Measurements from ENCODE around the gene UBE2L5.

The UBE2L5 gene

DNA sequence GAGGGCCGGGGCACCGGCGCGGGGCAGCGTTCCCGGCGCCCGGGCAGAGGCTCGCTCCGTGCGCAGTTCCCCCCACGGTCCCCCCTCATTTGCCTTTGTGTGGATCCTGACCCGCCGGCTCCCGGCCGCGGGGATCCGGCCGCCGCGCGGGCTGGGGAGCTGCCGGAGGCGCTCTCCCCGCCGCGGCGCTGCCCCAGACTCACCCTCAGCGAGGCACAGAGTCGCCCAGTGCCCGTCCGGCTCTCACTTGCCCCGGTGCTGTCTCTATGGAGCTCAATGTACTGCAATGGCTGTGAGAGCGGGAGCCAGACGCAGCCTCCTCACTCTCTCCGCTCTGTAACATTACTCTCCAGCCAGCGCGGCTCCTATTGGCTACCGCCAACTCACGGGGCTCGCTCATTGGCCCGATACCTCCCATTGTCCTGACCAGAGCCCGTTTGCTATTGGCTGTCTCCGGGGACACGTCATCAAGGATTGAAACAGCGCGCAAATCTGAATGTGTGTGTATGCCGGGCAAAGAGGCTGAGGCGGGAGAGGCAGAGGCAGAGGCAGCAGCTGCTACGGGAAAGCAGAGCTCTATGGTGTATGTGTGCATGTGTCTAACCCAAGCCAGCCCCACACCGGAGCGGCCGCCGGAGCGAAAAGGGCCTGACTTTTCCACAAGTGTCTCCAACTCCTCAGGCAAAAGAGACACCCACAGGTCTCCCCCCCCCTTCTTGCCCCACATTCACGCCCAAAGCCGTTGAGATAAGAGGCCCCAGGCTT is 43.5 kb downstream of the UBE2L5 start, which contains the start of gene HMGB1:
HMGB1 (minus strand) TSS at position 344 of the 765 bp plus-strand sequence. CDS start 2,256 bp downstream, outside the sequence.
- peak; percentile 81 for FAIRE-seq

DNA sequence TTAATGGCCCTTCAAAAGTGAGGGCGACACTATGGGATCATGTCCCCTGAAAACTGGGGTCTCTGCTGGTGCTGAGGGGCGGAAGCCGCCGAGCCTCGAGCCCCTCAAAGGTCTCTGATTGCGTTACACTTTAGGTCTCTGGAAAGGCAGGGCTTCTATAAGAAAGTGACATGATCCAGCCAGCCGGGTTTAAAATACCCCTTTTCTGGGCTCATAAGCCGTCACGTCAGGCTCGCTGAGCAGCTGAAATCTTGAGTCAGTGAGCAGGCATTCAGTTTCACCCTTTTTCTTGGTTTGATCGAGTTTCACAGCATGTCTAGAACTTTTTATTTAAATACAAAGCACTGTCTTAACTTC is 44.0 kb downstream of the UBE2L5 start:
- DNase-seq (ENCODE audit: insufficient read length, low spot score) (no peak), FAIRE-seq (no peak)

More for the DNA sequence above, 43.5 kb downstream of the UBE2L5 start, which contains the start of gene HMGB1:
- peak; percentile 91 for DNase-seq (ENCODE audit: insufficient read length, low spot score)

DNA sequence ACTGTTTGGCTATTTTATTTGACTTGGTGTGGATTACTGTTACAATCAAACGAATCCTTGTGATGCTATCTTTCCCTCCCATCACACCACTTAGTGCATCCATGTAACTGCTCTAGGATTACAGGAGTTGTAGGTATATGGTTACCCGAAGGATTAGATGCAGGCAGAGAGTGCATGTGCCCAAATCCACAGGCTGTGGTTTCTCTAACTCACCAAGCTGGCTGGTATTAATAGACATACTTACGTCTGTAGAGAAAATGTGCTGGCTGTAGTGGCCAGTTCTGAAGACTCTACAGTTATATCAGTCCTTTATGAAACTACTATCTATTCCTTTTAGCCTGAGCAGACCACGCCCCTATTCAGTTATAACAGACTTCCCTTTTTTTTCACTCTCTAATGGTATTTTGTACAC is 44.6 kb downstream of the UBE2L5 start:
- no peak for DNase-seq (ENCODE audit: insufficient read length, low spot score)
- no peak for FAIRE-seq

DNA sequence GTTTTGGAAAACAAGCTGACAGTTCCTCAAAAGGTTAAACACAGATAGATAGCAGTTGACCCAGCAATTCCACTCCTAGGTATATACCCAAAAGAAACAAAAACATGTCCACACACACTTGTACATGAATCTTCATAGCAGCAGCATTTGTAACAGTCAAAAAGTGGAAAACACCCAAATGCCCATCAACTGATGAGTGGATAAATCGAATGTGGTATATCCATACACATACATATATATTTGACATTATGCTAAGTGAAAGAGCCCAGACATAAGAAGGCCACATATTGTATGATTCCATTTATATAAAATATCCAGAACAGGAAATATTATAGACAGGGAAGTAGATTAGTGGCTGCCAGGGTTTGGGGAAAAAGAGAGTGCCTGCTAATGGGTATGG is 51.4 kb downstream of the UBE2L5 start:
- DNase-seq (ENCODE audit: insufficient read length, low spot score) (no peak), FAIRE-seq (no peak)

DNA sequence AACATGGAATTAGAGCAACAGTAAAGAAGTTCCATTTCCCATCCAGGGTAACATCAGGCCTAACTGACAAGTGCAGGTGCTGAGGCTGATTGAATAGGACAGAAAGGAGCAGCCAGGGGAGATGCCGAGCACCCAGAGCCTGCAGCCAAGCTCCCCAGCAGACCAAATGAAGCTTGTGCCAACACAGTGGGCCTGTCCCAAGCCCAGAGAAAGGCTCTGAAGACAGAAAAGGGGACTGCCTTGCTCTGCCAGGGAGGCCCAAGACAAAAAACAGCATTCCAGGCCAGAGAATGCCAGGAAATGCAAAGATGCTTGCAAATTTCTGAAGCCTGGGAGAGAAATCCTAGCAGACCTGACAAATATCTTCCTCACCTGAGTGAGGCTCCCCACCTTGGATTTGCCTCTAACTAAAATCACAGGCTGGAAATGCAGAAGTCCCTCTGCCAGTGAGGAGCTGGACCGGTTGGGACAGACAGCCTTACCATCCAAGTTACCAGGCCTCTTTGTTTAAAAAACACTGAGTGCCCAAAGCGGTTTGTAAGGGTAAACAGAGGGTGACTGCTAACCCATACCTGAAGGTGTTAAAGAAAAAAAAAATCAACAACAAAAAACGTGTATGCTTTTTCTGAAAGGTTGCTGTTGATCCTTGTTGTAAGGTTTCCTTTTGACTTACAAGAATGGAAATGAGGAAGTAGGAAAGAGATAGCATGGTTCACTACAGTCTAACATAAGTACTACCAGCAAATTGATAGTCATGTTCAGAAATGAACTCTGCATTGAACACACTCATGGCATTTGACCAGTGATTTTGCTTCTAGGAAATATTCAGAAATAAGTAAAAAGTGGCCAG is 55.3 kb downstream of the UBE2L5 start:
- no peak for FAIRE-seq

More for the DNA sequence above, 55.3 kb downstream of the UBE2L5 start:
- no peak for DNase-seq (ENCODE audit: insufficient read length, low spot score)

Measured in HTR-8/SVneo (cell line).